Parathyroid adenoma (tissue), 2 donors: Measurements from ENCODE around the gene ROBO1.

Experiments used
- H2AFZ ChIP-seq: fragments of 300-600 bp; sonication (generic); one replicate; pipeline ENCODE4 v1.7.0; 2017; ENCODE audit warnings: antibody characterized with exemption, mild to moderate bottlenecking
- H3K27ac ChIP-seq: fragments of 300-600 bp; sonication (generic); one replicate; pipeline ENCODE4 v1.7.0; 2017
- H3K27me3 ChIP-seq: fragments of 300-600 bp; sonication (generic); one replicate; pipeline ENCODE4 v1.7.0; 2017; ENCODE audit warnings: low read length; ENCODE audit not compliant: control insufficient read depth, insufficient read depth
- H3K36me3 ChIP-seq: fragments of 300-600 bp; sonication (generic); one replicate; pipeline ENCODE4 v1.7.0; 2017; ENCODE audit warnings: low read length; ENCODE audit not compliant: control insufficient read depth, insufficient read depth
- H3K4me1 ChIP-seq: fragments of 300-600 bp; sonication (generic); one replicate; pipeline ENCODE4 v1.7.0; 2017; ENCODE audit warnings: control low read depth
- H3K4me2 ChIP-seq: fragments of 300-600 bp; sonication (generic); one replicate; pipeline ENCODE4 v1.7.0; 2017; ENCODE audit warnings: low read length
- H3K4me3 ChIP-seq: fragments of 300-600 bp; sonication (generic); one replicate; pipeline ENCODE4 v1.7.0; 2017; ENCODE audit warnings: low read depth, low read length
- H3K79me2 ChIP-seq: fragments of 300-600 bp; sonication (generic); one replicate; pipeline ENCODE4 v1.7.0; 2017; ENCODE audit warnings: control low read depth
- H3K9ac ChIP-seq: fragments of 300-600 bp; sonication (generic); one replicate; pipeline ENCODE4 v1.7.0; 2017; ENCODE audit warnings: mild to moderate bottlenecking
- H3K9me3 ChIP-seq: fragments of 300-600 bp; sonication (generic); one replicate; pipeline ENCODE4 v1.7.0; 2017; ENCODE audit warnings: low read length; ENCODE audit not compliant: control insufficient read depth
- TF ChIP-seq, protein P1 (sequence below): fragments of 300-600 bp; sonication (generic); IDR thresholded peaks from one replicate; pipeline ENCODE4 v1.7.0; 2017; ENCODE audit warnings: antibody characterized with exemption, mild to moderate bottlenecking
- donor health status: primary hyperparathyroidism.

The ROBO1 gene

DNA sequence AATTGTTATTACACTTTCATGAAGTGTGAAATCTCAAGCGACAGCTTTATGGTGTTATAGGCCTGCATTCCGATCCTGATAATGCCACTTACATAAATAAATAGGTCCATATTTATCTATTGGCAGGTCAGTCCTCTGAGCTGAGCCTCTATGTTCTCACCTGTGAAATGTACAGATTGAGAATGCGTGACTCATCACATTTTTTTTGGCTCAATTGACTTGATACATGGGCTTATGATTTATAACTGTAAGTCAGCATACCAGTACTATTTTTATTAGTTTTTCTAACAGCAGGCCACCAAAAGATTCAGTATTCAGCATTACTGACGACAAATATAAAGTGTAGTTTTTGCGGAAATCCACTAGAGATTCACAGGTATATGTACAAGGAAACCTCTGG is 344.4 kb downstream of the ROBO1 start:
- TF ChIP-seq, protein P1, sequence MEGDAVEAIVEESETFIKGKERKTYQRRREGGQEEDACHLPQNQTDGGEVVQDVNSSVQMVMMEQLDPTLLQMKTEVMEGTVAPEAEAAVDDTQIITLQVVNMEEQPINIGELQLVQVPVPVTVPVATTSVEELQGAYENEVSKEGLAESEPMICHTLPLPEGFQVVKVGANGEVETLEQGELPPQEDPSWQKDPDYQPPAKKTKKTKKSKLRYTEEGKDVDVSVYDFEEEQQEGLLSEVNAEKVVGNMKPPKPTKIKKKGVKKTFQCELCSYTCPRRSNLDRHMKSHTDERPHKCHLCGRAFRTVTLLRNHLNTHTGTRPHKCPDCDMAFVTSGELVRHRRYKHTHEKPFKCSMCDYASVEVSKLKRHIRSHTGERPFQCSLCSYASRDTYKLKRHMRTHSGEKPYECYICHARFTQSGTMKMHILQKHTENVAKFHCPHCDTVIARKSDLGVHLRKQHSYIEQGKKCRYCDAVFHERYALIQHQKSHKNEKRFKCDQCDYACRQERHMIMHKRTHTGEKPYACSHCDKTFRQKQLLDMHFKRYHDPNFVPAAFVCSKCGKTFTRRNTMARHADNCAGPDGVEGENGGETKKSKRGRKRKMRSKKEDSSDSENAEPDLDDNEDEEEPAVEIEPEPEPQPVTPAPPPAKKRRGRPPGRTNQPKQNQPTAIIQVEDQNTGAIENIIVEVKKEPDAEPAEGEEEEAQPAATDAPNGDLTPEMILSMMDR, result no peak
- Histone ChIP-seq H3K9me3 (no peaks in the 10 kb centered on the region), H3K9ac (no peak overlapping the region), H3K27me3 (no peaks in the 10 kb centered on the region), H3K36me3 (no peaks in the 10 kb centered on the region), H3K4me1 (no peaks in the 10 kb centered on the region), H3K79me2 (no peaks in the 10 kb centered on the region), H2AFZ (no peak overlapping the region), H3K4me2 (no peak overlapping the region), H3K4me3 (no peak overlapping the region), H3K27ac (no peak overlapping the region)

DNA sequence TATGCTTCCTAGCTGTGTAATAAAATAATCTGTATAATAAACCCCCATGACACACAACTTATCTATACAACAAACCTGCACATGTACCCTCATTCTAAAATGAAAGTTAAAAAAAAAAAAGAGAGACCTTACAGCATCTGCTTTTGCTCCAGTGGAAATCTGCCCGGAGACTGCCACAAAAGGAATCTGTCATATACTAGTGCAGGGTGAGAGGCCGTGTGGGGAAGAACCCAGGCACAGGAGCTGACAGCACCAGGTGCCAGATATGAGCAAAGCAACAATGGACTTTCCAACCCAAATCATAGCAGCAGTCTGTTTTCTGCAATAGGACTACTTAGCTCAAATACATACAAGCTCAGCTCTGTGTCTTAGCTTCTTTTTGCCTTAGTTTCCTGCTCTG is 346.5 kb downstream of the ROBO1 start:
- Histone ChIP-seq H3K9ac (no peak overlapping the region), H3K4me1 (no peaks in the 10 kb centered on the region), H3K4me2 (no peak overlapping the region), H3K9me3 (no peaks in the 10 kb centered on the region), H3K36me3 (no peaks in the 10 kb centered on the region), H3K4me3 (no peak overlapping the region), H3K79me2 (no peaks in the 10 kb centered on the region), H2AFZ (no peak overlapping the region), H3K27ac (no peak overlapping the region), H3K27me3 (no peaks in the 10 kb centered on the region)
- TF ChIP-seq, protein P1, result no peak

DNA sequence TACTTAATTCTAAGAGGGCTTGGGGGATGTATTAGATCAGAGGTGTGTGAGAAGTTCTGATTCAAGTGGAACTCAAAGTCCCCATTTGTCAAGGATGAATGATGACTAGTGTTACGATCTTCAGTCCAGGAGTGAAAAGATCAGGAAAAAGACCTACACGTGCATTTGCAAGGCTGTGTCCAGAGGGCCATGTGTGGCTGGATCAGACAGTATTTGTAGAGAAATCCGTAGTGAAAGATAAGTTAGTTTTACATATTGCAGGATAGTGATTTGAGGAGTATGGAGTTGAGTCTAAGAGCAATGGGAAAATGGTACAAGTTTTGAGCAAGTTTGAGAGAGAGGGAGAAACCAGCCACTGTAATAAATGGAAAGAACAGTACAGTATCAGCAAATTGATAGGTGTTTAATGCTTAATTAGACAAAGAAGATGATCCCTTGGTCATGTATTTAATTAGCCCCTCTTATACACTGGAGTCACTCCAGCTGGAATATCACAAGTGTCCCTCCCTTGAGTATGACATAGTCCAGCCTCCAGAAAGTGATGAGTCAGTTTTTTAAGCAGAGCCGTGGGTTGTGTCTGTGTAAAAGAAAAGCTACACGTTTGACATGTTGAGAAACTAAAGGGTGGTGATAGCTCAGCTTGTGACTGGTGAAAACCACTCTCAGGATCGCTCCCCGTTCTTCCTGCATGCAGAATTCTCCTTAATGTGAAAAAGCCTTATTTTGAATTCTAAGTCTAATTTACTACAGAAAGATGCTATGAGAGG is 348.8 kb downstream of the ROBO1 start:
- H3K36me3 ChIP-seq, result no peaks in the 10 kb centered on the region
- no peak overlapping the region for H2AFZ ChIP-seq
- TF ChIP-seq, protein P1, result no peak

DNA sequence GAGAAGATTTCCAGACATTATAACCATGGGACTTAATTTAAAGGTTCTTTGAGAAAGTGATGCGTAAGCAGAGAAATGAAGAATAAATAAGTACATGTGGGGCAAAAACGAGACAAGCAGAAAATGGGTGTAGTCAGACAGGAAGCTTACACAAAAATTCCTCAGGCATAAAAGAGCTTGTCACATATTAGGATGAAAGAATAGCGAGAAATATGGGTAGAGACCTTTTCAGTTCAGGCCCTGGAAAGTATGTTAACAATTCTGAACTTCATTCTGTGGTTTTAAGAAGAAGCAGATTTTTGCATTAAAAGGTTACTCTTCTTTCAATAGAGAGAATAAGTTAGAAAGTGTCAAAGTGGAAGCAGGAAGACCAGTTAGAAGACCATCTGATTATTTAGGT is 352.4 kb downstream of the ROBO1 start:
- Histone ChIP-seq H3K79me2 (no peaks in the 10 kb centered on the region), H3K27ac (no peak overlapping the region), H3K36me3 (no peaks in the 10 kb centered on the region), H3K9ac (no peak overlapping the region), H3K27me3 (no peaks in the 10 kb centered on the region), H3K4me2 (no peak overlapping the region), H3K4me1 (no peaks in the 10 kb centered on the region), H3K9me3 (no peaks in the 10 kb centered on the region), H3K4me3 (no peak overlapping the region), H2AFZ (no peak overlapping the region)
- TF ChIP-seq, protein P1, result no peak

More for the DNA sequence above, 348.8 kb downstream of the ROBO1 start:
- H3K79me2 ChIP-seq, result no peaks in the 10 kb centered on the region
- H3K9me3 ChIP-seq, result no peaks in the 10 kb centered on the region
- H3K4me2 ChIP-seq, result no peak overlapping the region
- no peak overlapping the region for H3K27ac ChIP-seq
- H3K4me1 ChIP-seq, result no peaks in the 10 kb centered on the region
- H3K9ac ChIP-seq, result no peak overlapping the region
- H3K27me3 ChIP-seq, result no peaks in the 10 kb centered on the region
- H3K4me3 ChIP-seq, result no peak overlapping the region

DNA sequence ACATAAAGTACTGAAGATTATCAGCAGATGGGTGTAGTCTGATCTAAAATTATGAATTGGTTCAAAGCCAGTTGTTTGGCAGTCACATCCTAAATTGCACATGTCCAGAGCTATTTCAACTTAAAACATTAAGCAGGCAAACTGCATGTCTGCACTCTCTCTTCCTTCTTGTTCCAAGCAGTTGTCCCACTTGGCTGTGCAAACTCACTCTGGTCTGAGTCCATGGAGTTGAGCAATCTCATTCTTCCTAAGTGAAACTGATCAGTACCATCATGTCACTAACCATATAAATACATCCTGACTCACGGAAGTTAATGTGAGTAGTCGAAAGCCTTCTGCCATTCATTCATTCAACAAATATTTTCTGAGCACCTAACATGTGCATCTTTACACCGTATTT is 353.0 kb downstream of the ROBO1 start:
- Histone ChIP-seq H3K9me3 (no peaks in the 10 kb centered on the region), H2AFZ (no peak overlapping the region), H3K9ac (no peak overlapping the region), H3K36me3 (no peaks in the 10 kb centered on the region), H3K4me2 (no peak overlapping the region), H3K4me1 (no peaks in the 10 kb centered on the region), H3K27ac (no peak overlapping the region), H3K4me3 (no peak overlapping the region), H3K79me2 (no peaks in the 10 kb centered on the region), H3K27me3 (no peaks in the 10 kb centered on the region)
- TF ChIP-seq, protein P1, result no peak
